PC-9 (cell line): ENCODE results near the gene CMIP. TPM values are rescaled to one million over a fixed set of nuclear protein-coding genes. Genes with fewer than 3 reads are reported as not detected.

Experiments used
- BruUV-seq: library from RNA; stranded (reverse); fragments of 400-500 nt; replicated peaks from 2 replicates; lab custom pipeline; 2021; lab: Mats Ljungman, UMichigan
- CTCF ChIA-PET: fragments of 300-600 bp; sonication (Branson Sonifier 250); formaldehyde crosslinking; loops from one replicate; lab custom pipeline; 2022; ENCODE audit warnings: antibody characterized with exemption; lab: Charles Lee
- POLR2A ChIA-PET: fragments of 300-600 bp; sonication (Branson Sonifier 250); formaldehyde crosslinking; loops from one replicate; lab custom pipeline; 2022; ENCODE audit warnings: antibody characterized with exemption; ENCODE audit not compliant: unreplicated experiment; lab: Charles Lee
- DNase-seq, 2 experiments: peaks; one replicate each; pipeline versions ENCODE4 v3.0.0 to v3.0.0-alpha.2; 2015 to 2022; ENCODE audit warnings: mixed read lengths in 1 of 2
- H2AFZ ChIP-seq: fragments of 200-600 bp; sonication (generic); 2 replicates; pipeline ENCODE4 v1.8.1; 2017; ENCODE audit warnings: antibody characterized with exemption
- H3F3A ChIP-seq: fragments of 200-600 bp; sonication (generic); 2 replicates; pipeline ENCODE4 v1.8.1; 2017; ENCODE audit warnings: antibody characterized with exemption, mild to moderate bottlenecking, low read depth; ENCODE audit not compliant: insufficient read depth
- H3K27ac ChIP-seq: fragments of 200-600 bp; sonication (generic); 2 replicates; pipeline ENCODE4 v1.6.1; 2016; ENCODE audit warnings: mixed run types
- H3K27me3 ChIP-seq: fragments of 200-600 bp; sonication (generic); 2 replicates; pipeline ENCODE4 v1.6.1; 2016; ENCODE audit warnings: low read depth, mixed run types; ENCODE audit not compliant: insufficient read depth
- H3K36me3 ChIP-seq: fragments of 200-600 bp; sonication (generic); 2 replicates; pipeline ENCODE4 v1.6.1; 2016; ENCODE audit warnings: low read depth, mixed run types
- H3K4me1 ChIP-seq: fragments of 200-600 bp; sonication (generic); replicated peaks from 2 replicates; pipeline ENCODE4 v1.6.1; 2016; ENCODE audit warnings: mixed run types; ENCODE audit not compliant: insufficient read depth
- H3K4me2 ChIP-seq: fragments of 200-600 bp; sonication (generic); 2 replicates; pipeline ENCODE4 v1.6.1; 2017; ENCODE audit warnings: mixed run types
- H3K4me3 ChIP-seq: fragments of 200-600 bp; sonication (generic); 2 replicates; pipeline ENCODE4 v1.6.1; 2016; ENCODE audit warnings: mixed run types
- H3K79me2 ChIP-seq: fragments of 200-600 bp; sonication (generic); 2 replicates; pipeline ENCODE4 v1.6.1; 2017; ENCODE audit warnings: low read depth, mixed run types
- H3K9me2 ChIP-seq: fragments of 200-600 bp; sonication (generic); 2 replicates; pipeline ENCODE4 v1.8.1; 2017; ENCODE audit warnings: mild to moderate bottlenecking; ENCODE audit not compliant: insufficient read depth
- H3K9me3 ChIP-seq: fragments of 200-600 bp; sonication (generic); 2 replicates; pipeline ENCODE4 v1.8.1; 2016; ENCODE audit warnings: low read depth; ENCODE audit not compliant: insufficient read depth
- H4K20me1 ChIP-seq: fragments of 200-600 bp; sonication (generic); 2 replicates; pipeline ENCODE4 v1.8.1; 2017; ENCODE audit not compliant: insufficient read depth
- CTCF ChIP-seq: fragments of 200-600 bp; sonication (generic); conservative IDR thresholded peaks from 2 replicates; pipeline ENCODE4 v1.6.1; 2017; ENCODE audit warnings: mixed run types, antibody characterized with exemption, mild to moderate bottlenecking, moderate library complexity
- EZH2 ChIP-seq: fragments of 200-600 bp; sonication (generic); IDR thresholded peaks from 2 replicates; pipeline ENCODE4 v1.8.0; 2017; ENCODE audit warnings: antibody characterized with exemption, low read depth
- intact Hi-C: fragments of 100-400 bp; cut with micrococcal nuclease; formaldehyde crosslinking; loops from one replicate; pipeline ENCODE4 v1.10.0; 2022; ENCODE audit not compliant: unreplicated experiment
- total RNA-seq: library from RNA; stranded (reverse); gene quantifications from 2 replicates; pipeline ENCODE4 v1.2.3, GENCODE V29; 2021

The CMIP gene
- total RNA-seq, 1 experiment from 2014 or later: 96.6 TPM

GRCh38 chr16:81719993-81720392 lies 275.4 kb downstream of the CMIP start:
- Histone ChIP-seq H3K27me3 (no peaks in the 10 kb centered on the region), H3K9me3 (no peaks in the 10 kb centered on the region), H3K9me2 (no peaks in the 10 kb centered on the region), H3K4me1 (peaks cover 16% of the 10 kb centered on the region; the same call in 1 of the 2 replicates), H3K27ac (no peak overlapping the region), H3K36me3 (no peaks in the 10 kb centered on the region), H2AFZ (no peak overlapping the region), H3K79me2 (no peaks in the 10 kb centered on the region), H3K4me2 (no peak overlapping the region), H4K20me1 (no peaks in the 10 kb centered on the region; the same call in 1 of the 2 replicates), H3K4me3 (no peak overlapping the region), H3F3A (no peaks in the 10 kb centered on the region)
- intact Hi-C loops: loop anchor here (10.0 kb wide), 1 partner anchor 715 kb away; the partner anchor contains the start of genes CENPN and CMC2
- BruUV-seq: no TSS peak
- POLR2A ChIA-PET: no interaction called here
- DNase-seq: no peak
- no peak for TF ChIP-seq CTCF
- no peak for TF ChIP-seq EZH2
- CTCF ChIA-PET: no interaction called here

DNA sequence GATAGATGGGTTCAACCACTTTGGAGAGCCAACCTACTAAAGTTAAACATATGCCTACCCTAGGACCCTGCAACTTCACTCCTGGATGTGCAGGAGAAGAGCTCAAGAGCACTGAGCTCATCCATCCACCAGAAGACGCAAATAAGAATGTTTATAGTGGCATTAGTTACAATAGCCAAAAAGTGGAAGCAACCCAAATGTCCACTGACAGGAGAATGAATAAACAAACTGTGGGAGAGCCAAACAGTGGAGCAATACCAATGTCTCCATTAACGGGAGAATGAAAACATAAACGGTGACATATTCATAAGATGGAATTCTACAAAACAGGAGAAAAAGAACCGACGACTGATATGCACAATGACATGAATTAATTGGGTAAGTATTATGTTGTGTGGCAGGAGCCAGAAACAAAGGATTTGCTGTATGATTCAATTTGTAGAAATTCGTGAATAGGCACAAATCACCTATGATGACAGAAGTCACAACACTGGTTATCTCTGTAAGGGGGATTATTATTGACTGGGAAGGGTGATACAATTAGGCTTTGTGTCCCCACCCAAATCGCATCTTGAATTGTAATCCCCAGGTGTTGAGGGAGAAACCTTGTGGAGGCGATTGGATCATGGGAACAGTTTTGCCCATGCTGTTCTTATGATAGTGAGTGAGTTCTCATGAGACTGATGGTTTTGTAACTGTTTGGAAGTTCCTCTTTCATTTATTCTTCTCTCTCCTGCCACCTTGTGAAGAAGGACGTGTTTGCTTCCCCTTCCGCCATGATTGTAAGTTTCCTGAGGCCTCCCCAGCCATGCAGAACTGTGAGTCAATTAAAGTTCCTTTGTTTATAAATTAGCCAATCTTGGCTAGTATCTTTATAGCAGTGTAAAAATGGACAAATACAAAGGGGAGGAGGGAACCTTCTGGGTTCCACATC lies 276.6 kb downstream of the CMIP start:
- peaks cover 13% of the 10 kb centered on the region; the same call in 1 of the 2 replicates for H3K4me1 ChIP-seq
- CTCF ChIA-PET: no interaction called here
- intact Hi-C loops: loop anchor here (10.0 kb wide), 1 partner anchor 716 kb away; the partner anchor contains the start of genes CENPN and CMC2
- H4K20me1 ChIP-seq: no peaks in the 10 kb centered on the region; the same call in 1 of the 2 replicates
- no peaks in the 10 kb centered on the region for H3K9me3 ChIP-seq
- DNase-seq: no peak
- no peak overlapping the region for H3K4me3 ChIP-seq
- TF ChIP-seq EZH2 (no peak), CTCF (no peak)
- no peak overlapping the region for H3K27ac ChIP-seq
- no TSS peak for BruUV-seq
- H3K36me3 ChIP-seq: no peaks in the 10 kb centered on the region
- H3K79me2 ChIP-seq: no peaks in the 10 kb centered on the region
- H3K9me2 ChIP-seq: no peaks in the 10 kb centered on the region
- H3F3A ChIP-seq: no peaks in the 10 kb centered on the region
- no peak overlapping the region for H3K4me2 ChIP-seq
- no peaks in the 10 kb centered on the region for H3K27me3 ChIP-seq
- H2AFZ ChIP-seq: no peak overlapping the region
- POLR2A ChIA-PET: no interaction called here

DNA sequence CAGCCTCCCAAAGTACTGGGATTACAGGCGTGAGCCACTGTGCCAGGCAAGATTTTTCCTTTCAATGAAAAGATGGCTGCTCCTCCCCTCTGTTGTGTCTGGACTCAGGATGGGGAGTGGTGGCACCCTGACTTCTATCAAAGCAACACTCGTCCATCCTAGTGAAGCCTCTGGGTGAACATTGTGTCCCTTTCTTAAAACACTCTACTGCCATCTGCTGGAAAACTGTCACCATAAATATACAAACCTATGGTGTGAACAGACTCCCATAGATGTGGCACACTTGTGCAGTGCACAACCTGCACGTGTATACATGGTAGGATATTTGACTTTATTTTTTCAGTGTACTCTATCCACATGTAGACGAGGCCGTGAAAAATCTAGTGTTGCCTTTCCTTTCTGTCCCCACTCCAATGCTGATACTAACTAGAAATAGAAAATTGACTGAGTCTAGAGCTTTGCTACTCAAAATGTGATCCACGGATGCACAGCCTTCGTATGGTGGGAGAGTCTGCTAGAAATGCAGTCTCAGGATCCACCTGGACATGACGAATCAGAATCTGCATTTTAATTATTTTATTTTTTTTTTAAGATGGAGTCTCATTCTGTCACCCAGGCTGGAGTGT lies 278.6 kb downstream of the CMIP start:
- Histone ChIP-seq H3K27ac (no peak overlapping the region), H3K79me2 (no peaks in the 10 kb centered on the region), H3K4me1 (no peaks in the 10 kb centered on the region), H3K27me3 (no peaks in the 10 kb centered on the region), H4K20me1 (no peaks in the 10 kb centered on the region; the same call in 1 of the 2 replicates), H3F3A (no peaks in the 10 kb centered on the region), H3K9me2 (no peaks in the 10 kb centered on the region), H3K4me2 (no peak overlapping the region), H3K9me3 (no peaks in the 10 kb centered on the region), H3K36me3 (no peaks in the 10 kb centered on the region), H3K4me3 (no peak overlapping the region), H2AFZ (no peak overlapping the region)
- TF ChIP-seq EZH2: no peak
- TF ChIP-seq CTCF: peak; percentile 80
- peak; percentile 38 to 74 for DNase-seq
- BruUV-seq: no TSS peak
- CTCF ChIA-PET: interaction anchor here (0.8 kb wide), 1 partner anchor 238 kb away, joined by 3 read pairs; no protein-coding TSS in a partner anchor
- POLR2A ChIA-PET: no interaction called here
- intact Hi-C loops: loop anchor here (1.0 to 10.0 kb wide), 4 partner anchors 100 to 718 kb away; partner anchors contain the start of genes CENPN and CMC2
